Measurements from ENCODE around the gene DUSP22. TPM values are rescaled to one million over a fixed set of nuclear protein-coding genes. Genes with fewer than 3 reads are reported as not detected.

The DUSP22 gene
- total and polyA plus RNA-seq, 2 experiments from 2014 or later = 12.8 to 36.8 TPM

GRCh38 chr6:335572-335971 lies 43.3 kb downstream of the DUSP22 start (continued):
- TF ChIP-seq, protein P1, sequence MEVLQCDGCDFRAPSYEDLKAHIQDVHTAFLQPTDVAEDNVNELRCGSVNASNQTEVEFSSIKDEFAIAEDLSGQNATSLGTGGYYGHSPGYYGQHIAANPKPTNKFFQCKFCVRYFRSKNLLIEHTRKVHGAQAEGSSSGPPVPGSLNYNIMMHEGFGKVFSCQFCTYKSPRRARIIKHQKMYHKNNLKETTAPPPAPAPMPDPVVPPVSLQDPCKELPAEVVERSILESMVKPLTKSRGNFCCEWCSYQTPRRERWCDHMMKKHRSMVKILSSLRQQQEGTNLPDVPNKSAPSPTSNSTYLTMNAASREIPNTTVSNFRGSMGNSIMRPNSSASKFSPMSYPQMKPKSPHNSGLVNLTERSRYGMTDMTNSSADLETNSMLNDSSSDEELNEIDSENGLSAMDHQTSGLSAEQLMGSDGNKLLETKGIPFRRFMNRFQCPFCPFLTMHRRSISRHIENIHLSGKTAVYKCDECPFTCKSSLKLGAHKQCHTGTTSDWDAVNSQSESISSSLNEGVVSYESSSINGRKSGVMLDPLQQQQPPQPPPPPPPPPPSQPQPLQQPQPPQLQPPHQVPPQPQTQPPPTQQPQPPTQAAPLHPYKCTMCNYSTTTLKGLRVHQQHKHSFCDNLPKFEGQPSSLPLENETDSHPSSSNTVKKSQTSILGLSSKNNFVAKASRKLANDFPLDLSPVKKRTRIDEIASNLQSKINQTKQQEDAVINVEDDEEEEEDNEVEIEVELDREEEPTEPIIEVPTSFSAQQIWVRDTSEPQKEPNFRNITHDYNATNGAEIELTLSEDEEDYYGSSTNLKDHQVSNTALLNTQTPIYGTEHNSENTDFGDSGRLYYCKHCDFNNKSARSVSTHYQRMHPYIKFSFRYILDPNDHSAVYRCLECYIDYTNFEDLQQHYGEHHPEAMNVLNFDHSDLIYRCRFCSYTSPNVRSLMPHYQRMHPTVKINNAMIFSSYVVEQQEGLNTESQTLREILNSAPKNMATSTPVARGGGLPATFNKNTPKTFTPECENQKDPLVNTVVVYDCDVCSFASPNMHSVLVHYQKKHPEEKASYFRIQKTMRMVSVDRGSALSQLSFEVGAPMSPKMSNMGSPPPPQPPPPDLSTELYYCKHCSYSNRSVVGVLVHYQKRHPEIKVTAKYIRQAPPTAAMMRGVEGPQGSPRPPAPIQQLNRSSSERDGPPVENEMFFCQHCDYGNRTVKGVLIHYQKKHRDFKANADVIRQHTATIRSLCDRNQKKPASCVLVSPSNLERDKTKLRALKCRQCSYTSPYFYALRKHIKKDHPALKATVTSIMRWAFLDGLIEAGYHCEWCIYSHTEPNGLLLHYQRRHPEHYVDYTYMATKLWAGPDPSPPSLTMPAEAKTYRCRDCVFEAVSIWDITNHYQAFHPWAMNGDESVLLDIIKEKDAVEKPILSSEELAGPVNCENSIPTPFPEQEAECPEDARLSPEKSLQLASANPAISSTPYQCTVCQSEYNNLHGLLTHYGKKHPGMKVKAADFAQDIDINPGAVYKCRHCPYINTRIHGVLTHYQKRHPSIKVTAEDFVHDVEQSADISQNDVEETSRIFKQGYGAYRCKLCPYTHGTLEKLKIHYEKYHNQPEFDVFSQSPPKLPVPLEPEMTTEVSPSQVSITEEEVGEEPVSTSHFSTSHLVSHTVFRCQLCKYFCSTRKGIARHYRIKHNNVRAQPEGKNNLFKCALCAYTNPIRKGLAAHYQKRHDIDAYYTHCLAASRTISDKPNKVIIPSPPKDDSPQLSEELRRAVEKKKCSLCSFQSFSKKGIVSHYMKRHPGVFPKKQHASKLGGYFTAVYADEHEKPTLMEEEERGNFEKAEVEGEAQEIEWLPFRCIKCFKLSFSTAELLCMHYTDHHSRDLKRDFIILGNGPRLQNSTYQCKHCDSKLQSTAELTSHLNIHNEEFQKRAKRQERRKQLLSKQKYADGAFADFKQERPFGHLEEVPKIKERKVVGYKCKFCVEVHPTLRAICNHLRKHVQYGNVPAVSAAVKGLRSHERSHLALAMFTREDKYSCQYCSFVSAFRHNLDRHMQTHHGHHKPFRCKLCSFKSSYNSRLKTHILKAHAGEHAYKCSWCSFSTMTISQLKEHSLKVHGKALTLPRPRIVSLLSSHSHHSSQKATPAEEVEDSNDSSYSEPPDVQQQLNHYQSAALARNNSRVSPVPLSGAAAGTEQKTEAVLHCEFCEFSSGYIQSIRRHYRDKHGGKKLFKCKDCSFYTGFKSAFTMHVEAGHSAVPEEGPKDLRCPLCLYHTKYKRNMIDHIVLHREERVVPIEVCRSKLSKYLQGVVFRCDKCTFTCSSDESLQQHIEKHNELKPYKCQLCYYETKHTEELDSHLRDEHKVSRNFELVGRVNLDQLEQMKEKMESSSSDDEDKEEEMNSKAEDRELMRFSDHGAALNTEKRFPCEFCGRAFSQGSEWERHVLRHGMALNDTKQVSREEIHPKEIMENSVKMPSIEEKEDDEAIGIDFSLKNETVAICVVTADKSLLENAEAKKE (CRISPR knock-in tag; IDR thresholded peaks at IDR 0.05) = no peak
- no peak for TF ChIP-seq POLR2AphosphoS5 (IDR thresholded peaks at IDR 0.05; ENCODE audit: low read depth)
- no peak for TF ChIP-seq CTCF (conservative IDR thresholded peaks at IDR 0.05; ENCODE audit: low read depth in 2 of 2)
- no peak for TF ChIP-seq CREB1 (CRISPR knock-in tag; IDR thresholded peaks at IDR 0.05; ENCODE audit: low read depth)
- TF ChIP-seq NANOG (IDR thresholded peaks at IDR 0.05; ENCODE audit: borderline replicate concordance) = no peak
- no peak for TF ChIP-seq STAT1 (IDR thresholded peaks at IDR 0.05; ENCODE audit: unreplicated experiment)
- no peak for TF ChIP-seq ZNF331 (CRISPR knock-in tag; IDR thresholded peaks at IDR 0.05; ENCODE audit: low read depth)
